NCI-H2107 treated with DMSO at 0.1 percent for 48 hours (cell line): ENCODE data around the gene KIAA1755.

Experiments used
- DNase-seq: peaks from one replicate; lab custom pipeline; 2025; ENCODE audit not compliant: unreplicated experiment; lab: John Stamatoyannopoulos, UW

KIAA1755 gene

DNA sequence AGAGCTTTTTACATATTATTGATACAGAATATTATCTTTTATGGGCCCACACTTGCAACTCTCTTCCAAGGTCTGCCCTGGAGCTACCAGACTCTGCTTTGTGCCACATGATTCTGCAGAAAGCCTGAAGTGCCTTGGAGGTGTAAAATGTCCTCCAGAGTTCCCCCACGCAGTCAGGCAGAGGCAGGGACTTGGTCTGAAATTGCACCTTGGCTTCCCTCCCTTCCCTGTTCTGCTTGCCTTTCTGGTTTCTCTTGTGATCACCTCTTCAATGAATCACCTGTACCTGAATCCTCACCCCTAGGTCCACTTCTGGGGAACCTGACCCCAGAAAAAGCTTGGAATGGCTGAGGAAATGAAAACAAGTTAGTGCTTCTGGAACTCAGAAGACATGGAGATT, 52.4 kb downstream of the KIAA1755 start:
- no peak for DNase-seq

DNA sequence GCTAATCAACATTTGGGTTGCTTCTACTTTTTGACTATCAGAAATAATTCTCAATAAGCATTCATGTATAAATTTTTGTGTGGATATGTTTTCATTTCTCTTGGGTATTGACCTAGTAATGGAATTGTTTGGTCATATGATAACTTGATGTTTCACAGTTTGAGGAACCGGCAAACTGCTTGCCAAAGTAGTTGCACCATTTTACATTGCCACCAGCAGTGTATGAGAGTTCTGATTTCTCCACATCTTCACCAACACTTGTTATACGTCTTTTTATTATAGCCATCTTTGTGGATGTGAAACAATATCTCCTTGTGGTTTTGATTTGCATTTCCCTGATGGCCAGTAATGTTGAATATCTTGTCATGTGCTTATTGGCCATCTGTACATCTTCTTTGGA, 52.9 kb downstream of the KIAA1755 start:
- DNase-seq: no peak

GRCh38 chr20:38205001-38205400, 55.5 kb downstream of the KIAA1755 start:
- DNase-seq: no peak

DNA sequence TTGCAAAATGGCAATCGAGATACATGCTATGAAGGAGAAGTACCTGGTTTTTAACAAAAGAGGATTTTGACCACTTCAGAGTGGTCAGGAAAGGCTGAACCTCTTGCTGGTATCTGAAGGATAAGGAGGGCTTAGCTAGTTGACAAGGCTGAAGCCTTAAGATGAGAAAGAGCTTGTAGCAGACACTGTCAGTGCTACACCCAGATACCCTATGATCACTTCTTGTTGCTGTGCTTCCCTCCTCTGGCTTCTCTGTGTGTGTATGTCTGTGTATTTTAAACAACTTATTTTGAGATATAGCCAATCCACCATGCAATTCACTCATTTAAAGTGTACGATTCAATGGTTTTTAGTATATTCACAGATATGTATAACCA, 56.6 kb downstream of the KIAA1755 start:
- no peak for DNase-seq

GRCh38 chr20:38203337-38203980, 57.1 kb downstream of the KIAA1755 start:
- DNase-seq: no peak

DNA sequence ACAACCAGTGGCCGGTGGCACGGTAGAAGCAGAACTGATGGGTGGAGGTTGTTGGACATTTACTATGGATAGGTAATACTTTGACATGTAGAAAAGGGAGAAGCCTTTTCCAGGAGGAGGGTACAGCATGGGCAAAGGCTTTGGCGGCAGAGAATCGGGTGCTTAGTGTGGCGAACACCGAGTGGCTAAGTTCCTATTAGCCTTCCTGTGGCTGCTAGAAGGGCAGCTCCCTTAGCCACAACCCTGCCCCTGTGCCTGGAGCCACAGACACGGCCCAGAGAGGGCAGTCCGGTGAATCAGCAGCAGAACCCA, 57.6 kb downstream of the KIAA1755 start:
- no peak for DNase-seq

GRCh38 chr20:38202153-38202981, 58.2 kb downstream of the KIAA1755 start:
- DNase-seq: no peak

GRCh38 chr20:38201356-38201755, 59.2 kb downstream of the KIAA1755 start:
- DNase-seq: no peak

DNA sequence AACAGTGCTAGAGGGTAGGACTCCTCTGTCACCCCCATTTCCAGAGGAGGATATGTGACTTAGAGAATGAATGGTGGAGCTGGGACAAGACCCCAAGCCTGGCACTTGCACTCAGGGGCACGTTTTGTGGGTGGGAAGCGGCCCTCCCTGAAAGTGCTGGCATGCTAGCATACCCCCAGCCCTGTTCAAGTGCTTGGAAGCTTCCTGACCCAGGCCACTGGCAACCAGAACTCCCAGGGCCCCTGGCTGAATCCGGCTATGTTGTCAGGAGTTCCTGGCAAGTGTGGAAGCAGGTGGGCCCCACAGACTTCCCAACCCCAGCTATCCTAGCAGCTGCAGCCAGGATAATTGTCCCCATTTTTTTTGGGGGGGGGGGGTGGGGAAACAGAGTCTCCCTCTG, 59.9 kb downstream of the KIAA1755 start:
- DNase-seq: no peak

- no peak for DNase-seq
These were observed 60.8 kb downstream of the KIAA1755 start for GRCh38 chr20:38199501-38200390.

DNA sequence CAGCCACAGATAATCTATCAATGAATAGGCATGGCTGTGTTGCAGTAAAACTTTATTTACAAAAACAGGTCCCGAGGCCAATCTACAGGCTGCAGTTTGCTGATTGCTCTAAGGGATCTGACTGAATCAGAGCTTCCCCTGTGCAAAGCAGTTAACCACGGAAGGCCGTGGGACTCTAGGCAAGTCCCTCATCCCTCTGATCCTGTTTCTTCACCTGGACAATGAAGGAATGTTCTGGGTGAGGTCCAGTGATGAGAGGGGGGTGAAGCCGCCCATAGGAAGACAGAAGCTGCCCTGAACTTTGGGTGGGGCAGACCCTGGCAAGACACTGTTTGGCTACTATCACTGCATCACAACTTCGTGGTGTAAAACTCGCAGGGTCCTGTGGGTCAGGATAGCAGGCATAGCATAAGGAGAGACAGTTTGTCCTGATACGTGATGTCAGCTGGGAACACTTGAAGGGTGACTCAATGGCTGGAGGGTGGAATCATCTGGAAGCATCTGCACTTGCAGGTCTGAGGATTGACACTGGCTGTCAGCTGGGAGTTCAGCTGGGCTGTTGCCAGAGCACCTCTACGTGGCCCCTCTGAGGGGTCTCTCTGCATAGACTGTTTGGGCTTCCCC, 62.2 kb downstream of the KIAA1755 start:
- DNase-seq: no peak

GRCh38 chr20:38197619-38198018, 62.9 kb downstream of the KIAA1755 start:
- DNase-seq: no peak

DNA sequence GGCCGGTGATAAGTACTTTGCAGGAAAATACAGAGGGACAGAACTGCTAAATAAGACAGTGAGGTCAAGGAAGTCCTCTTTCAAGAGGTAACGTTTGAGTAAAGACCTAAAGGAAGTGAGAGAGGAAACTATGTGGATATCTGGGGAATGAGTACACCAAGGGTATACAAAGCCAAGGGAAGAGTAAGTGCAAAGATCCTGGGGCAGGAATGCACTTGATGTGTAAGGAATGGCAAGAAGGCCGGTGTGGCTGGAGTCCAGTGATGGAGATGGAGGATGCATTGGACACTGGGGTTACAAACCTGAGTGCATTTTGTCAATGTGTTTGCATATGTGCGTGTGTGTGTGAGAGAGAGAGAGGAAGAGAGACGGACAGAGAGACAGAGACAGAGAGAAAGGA, 63.3 kb downstream of the KIAA1755 start:
- DNase-seq: no peak

- no peak for DNase-seq
These were observed 63.9 kb downstream of the KIAA1755 start for GRCh38 chr20:38196592-38196991.

DNA sequence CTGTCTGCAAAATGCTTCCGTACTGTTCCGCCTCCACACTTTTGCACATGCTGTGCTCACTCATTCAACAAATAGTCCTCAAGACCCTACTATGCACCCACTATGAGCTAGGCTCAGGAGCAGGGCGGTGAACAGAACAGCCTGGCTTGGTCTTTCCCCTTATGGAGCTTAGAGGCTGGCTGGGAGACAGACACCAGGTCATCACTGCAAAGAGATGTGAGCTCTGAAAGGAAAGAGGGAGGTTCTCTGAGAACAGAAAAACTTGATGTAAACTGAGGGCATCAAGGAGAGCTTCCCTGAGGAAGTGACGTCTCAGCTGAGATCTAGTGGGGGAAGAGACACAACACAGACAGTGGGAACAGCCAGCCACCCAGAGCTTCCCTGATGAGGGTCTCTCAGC, 64.5 kb downstream of the KIAA1755 start:
- DNase-seq: no peak

- no peak for DNase-seq
These were observed 65.0 kb downstream of the KIAA1755 start for GRCh38 chr20:38195521-38195920.

- no peak for DNase-seq
These were observed 65.5 kb downstream of the KIAA1755 start for GRCh38 chr20:38194971-38195504.

GRCh38 chr20:38193586-38194105, 66.9 kb downstream of the KIAA1755 start:
- DNase-seq: no peak

- no peak for DNase-seq
These were observed 68.1 kb downstream of the KIAA1755 start for GRCh38 chr20:38192323-38192885.

DNA sequence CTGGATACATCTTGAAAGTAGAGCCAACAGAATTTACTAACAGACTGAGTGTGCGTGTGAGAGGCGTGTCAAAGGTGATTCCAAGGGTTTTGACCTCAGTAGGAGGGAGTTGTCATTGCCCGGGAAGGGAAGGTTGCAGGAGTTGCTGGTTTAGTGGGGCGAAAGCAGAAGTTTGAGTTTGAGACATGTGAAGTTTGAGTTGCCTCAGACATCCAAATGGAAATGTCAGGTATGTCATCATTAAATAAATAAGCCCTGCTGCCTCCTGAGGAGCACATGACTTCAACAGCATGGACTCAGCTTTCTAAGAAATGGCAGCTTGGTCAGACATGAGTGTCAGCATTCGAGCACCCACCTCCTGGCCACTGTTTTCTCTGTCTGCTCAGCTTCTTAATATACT, 68.9 kb downstream of the KIAA1755 start:
- no peak for DNase-seq
